Chondrocyte (in vitro differentiated cells): ENCODE data around the gene LUZP1. TPM values are rescaled to one million over a fixed set of nuclear protein-coding genes. Genes with fewer than 3 reads are reported as not detected.

ENCODE experiments used
- DNase-seq: peaks from one replicate; pipeline ENCODE4 v3.0.0; 2021; ENCODE audit warnings: mixed read lengths, low spot score
- H3K27ac Mint-ChIP-seq: one replicate; pipeline ENCODE4 v1.8.0; 2021; ENCODE audit warnings: mild to moderate bottlenecking, moderate library complexity, mixed read lengths; ENCODE audit not compliant: unreplicated experiment
- H3K27me3 Mint-ChIP-seq: 2 replicates; pipeline ENCODE4 v1.8.0; 2021; ENCODE audit warnings: low read depth, mixed read lengths
- H3K36me3 Mint-ChIP-seq: 2 replicates; pipeline ENCODE4 v1.8.0; 2021; ENCODE audit warnings: low read depth, mixed read lengths
- H3K4me1 Mint-ChIP-seq: 2 replicates; pipeline ENCODE4 v1.8.0; 2021; ENCODE audit warnings: low read depth, mild to moderate bottlenecking, mixed read lengths
- H3K4me3 Mint-ChIP-seq: one replicate; pipeline ENCODE4 v1.8.0; 2021; ENCODE audit warnings: mild to moderate bottlenecking, moderate library complexity, mixed read lengths; ENCODE audit not compliant: unreplicated experiment
- H3K9me3 Mint-ChIP-seq: 2 replicates; pipeline ENCODE4 v1.8.0; 2021; ENCODE audit warnings: low read depth, mixed read lengths
- CTCF ChIP-seq: fragments of 200-600 bp; sonication (generic); IDR thresholded peaks from 2 replicates; pipeline ENCODE4 v1.5.0; 2021; ENCODE audit warnings: antibody characterized with exemption, mild to moderate bottlenecking, moderate library complexity
- total RNA-seq: library from RNA; stranded (reverse); gene quantifications from 3 replicates; pipeline ENCODE4 v1.2.1, GENCODE V29; 2021

Gene LUZP1
- total RNA-seq, 1 donor from 2014 or later, result 55.5 TPM

- DNase-seq, result no peak
- no peak for TF ChIP-seq CTCF
- Mint-ChIP-seq H3K27ac (peak overlapping the region; percentile 9), H3K9me3 (no peaks in the 10 kb centered on the region), H3K36me3 (no peaks in the 10 kb centered on the region), H3K4me1 (peaks cover 46% of the 10 kb centered on the region), H3K27me3 (no peaks in the 10 kb centered on the region), H3K4me3 (no peak overlapping the region)
These were observed 17.9 kb downstream of the LUZP1 start for GRCh38 chr1:23150742-23151141.

- Mint-ChIP-seq H3K27ac (peak overlapping the region; percentile 9), H3K4me1 (peaks cover 41% of the 10 kb centered on the region), H3K9me3 (no peaks in the 10 kb centered on the region), H3K36me3 (no peaks in the 10 kb centered on the region), H3K4me3 (no peak overlapping the region), H3K27me3 (no peaks in the 10 kb centered on the region)
- DNase-seq, result no peak
- no peak for TF ChIP-seq CTCF
These were observed 18.5 kb downstream of the LUZP1 start for GRCh38 chr1:23150125-23150524.

- TF ChIP-seq CTCF, result no peak
- H3K27ac Mint-ChIP-seq, result peak overlapping the region; percentile 38
- no peaks in the 10 kb centered on the region for H3K9me3 Mint-ChIP-seq
- H3K4me3 Mint-ChIP-seq, result no peak overlapping the region
- H3K4me1 Mint-ChIP-seq, result peaks cover 37% of the 10 kb centered on the region
- no peaks in the 10 kb centered on the region for H3K27me3 Mint-ChIP-seq
- no peaks in the 10 kb centered on the region for H3K36me3 Mint-ChIP-seq
- no peak for DNase-seq
These were observed 19.5 kb downstream of the LUZP1 start for GRCh38 chr1:23149114-23149513.

- H3K9me3 Mint-ChIP-seq, result no peaks in the 10 kb centered on the region
- H3K27ac Mint-ChIP-seq, result peak overlapping the region; percentile 82
- H3K4me3 Mint-ChIP-seq, result no peak overlapping the region
- H3K4me1 Mint-ChIP-seq, result peaks cover 36% of the 10 kb centered on the region
- no peaks in the 10 kb centered on the region for H3K27me3 Mint-ChIP-seq
- TF ChIP-seq CTCF, result no peak
- no peaks in the 10 kb centered on the region for H3K36me3 Mint-ChIP-seq
- DNase-seq, result no peak
These were observed 20.6 kb downstream of the LUZP1 start for GRCh38 chr1:23148084-23148483.

GRCh38 chr1:23140940-23141596 is 27.6 kb downstream of the LUZP1 start:
- Mint-ChIP-seq H3K36me3 (peaks cover 2% of the 10 kb centered on the region), H3K27me3 (no peaks in the 10 kb centered on the region), H3K4me1 (peaks cover 5% of the 10 kb centered on the region), H3K4me3 (no peak overlapping the region), H3K27ac (no peak overlapping the region), H3K9me3 (no peaks in the 10 kb centered on the region)
- no peak for DNase-seq
- TF ChIP-seq CTCF, result no peak
